GM13977 (cell line): ENCODE data around the gene DMD.

Experiments used
- DNase-seq: peaks from one replicate; pipeline ENCODE4 v3.0.0; 2012; ENCODE audit warnings: low spot score
- in situ Hi-C: fragments of 300-500 bp; cut with MboI; formaldehyde crosslinking; loops from one replicate; pipeline ENCODE4 v1.12.0; 2022; ENCODE audit warnings: low sequenced_read_pairs, low pct_unique_long_range_greater_than_20kb, mixed read lengths, inconsistent platforms; ENCODE audit not compliant: unreplicated experiment
- TF ChIP-seq, protein P1 (sequence below): IDR thresholded peaks from 2 replicates; pipeline ENCODE4 v1.5.1; 2012; ENCODE audit warnings: mild to moderate bottlenecking, control low read depth; ENCODE audit not compliant: insufficient read depth; ENCODE audit errors: extremely low read depth, missing control alignments

Gene DMD

DNA sequence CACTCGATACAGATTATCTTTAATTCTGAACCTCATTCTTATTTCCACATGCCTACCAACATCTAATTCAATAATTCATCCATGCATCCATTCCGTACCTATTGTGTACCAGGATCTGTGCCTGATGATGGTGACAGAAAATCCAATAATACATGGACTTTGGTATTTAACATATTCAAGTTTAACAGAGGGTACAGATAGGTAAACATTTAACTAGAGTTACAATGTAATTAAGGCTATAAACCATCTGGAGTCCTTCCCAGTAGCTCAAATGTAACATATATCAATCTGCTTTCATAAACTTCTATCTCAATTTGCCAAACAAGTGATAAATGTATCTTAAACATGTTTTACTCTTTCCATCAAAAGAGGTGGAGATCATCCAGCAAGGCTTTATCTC lies 1578.0 kb downstream of the DMD start:
- in situ Hi-C loops, result no loop called here
- DNase-seq, result no peak
- TF ChIP-seq, protein P1, sequence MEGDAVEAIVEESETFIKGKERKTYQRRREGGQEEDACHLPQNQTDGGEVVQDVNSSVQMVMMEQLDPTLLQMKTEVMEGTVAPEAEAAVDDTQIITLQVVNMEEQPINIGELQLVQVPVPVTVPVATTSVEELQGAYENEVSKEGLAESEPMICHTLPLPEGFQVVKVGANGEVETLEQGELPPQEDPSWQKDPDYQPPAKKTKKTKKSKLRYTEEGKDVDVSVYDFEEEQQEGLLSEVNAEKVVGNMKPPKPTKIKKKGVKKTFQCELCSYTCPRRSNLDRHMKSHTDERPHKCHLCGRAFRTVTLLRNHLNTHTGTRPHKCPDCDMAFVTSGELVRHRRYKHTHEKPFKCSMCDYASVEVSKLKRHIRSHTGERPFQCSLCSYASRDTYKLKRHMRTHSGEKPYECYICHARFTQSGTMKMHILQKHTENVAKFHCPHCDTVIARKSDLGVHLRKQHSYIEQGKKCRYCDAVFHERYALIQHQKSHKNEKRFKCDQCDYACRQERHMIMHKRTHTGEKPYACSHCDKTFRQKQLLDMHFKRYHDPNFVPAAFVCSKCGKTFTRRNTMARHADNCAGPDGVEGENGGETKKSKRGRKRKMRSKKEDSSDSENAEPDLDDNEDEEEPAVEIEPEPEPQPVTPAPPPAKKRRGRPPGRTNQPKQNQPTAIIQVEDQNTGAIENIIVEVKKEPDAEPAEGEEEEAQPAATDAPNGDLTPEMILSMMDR, result no peak

DNA sequence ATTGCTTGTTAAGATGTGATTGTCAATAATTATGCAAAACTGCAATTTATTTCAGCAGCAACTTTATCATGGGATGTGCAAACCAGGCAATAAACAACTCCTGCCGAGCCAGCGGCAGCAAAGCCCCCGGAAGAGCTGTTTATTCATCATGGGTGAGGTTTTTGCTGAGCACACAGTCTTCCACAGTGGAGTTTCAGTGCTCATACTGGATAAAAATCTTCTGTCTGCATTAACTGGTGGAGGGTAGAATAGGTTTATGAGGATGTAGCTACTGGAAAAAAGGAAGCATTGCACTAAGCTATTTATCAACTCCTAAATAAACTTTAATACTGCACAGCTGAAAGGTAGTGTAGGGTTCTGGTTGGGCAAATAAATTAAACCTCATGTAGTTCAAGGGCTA lies 1582.2 kb downstream of the DMD start:
- in situ Hi-C loops, result no loop called here
- TF ChIP-seq, protein P1, result no peak
- no peak for DNase-seq

- TF ChIP-seq, protein P1, result no peak
- no peak for DNase-seq
- in situ Hi-C loops, result no loop called here
Observed at GRCh38 chrX:31609130-31609529, 1602.2 kb downstream of the DMD start.

- in situ Hi-C loops, result no loop called here
- DNase-seq, result no peak
- TF ChIP-seq, protein P1, result no peak
Observed at GRCh38 chrX:31608638-31609037, 1602.7 kb downstream of the DMD start.

DNA sequence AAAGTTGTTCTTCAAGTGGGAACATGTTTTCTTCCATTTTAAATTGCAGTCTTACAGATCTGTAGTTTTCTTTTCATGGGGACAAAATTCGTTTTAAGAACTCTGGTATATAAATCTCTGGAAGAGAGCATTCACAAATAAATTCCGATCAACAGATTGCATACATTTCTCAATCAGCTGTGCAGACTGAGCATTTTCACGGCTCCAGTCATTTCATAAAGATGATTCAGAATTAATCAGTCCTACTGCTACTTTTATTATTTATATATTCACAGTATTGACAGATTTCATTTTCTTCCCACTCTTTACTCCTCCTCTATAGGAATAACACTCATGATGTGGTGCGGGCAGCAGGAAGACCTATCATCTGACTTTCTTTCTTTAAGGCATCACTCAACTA lies 1604.6 kb downstream of the DMD start:
- in situ Hi-C loops, result no loop called here
- TF ChIP-seq, protein P1, result no peak

GRCh38 chrX:31604629-31605221 lies 1606.6 kb downstream of the DMD start:
- in situ Hi-C loops, result no loop called here
- TF ChIP-seq, protein P1, result no peak
- no peak for DNase-seq

More for the DNA sequence above, 1604.6 kb downstream of the DMD start:
- DNase-seq, result no peak

DNA sequence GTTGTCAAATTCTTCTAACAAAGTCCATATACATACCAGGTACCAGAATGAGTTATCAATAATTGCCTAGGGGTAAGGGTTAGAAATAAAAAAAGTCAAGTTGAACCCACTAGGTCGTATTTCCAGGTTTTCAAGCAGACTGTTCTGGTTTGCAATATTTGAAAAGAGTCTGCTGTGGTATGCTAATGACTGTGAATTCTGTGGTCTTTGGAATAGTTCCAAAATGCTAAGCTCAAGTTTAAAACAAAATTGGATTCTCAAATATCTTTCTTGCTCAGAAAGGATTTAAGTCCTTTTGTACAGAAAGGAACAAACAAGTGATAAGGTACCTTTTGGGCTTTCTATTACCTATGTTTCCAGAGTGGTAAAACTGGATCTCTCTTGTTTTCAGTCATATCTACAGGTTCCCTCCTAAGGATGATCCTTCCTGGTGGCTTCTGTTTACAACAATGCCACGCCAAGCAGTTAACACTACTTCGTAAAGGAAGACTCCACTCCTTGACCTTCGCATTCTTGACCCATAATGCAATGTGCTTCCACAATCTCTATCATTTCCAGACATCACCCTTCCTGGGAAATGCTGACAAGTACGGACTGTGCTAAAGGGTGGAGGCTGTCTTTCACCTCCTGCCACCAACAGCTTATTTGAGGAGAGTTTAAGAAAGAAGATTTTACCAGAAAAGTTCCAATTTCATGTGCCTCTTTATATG lies 1607.8 kb downstream of the DMD start:
- no peak for DNase-seq
- TF ChIP-seq, protein P1, result no peak
- in situ Hi-C loops, result no loop called here
